K562 (cell line): Measurements from ENCODE around the gene METTL8. TPM values are rescaled to one million over a fixed set of nuclear protein-coding genes. Genes with fewer than 3 reads are reported as not detected.

Experiments used
- FOXA3 ChIP-seq, 2 experiments: fragments of 450-650 bp in 1 of 2; sonication (generic) in 1 of 2; formaldehyde crosslinking; IDR thresholded peaks in 1 of 2; conservative IDR thresholded peaks in 1 of 2; 2 replicates each; pipeline versions ENCODE4 v1.4.0 to v1.8.0; 2020 to 2022; ENCODE audit warnings: mild to moderate bottlenecking in 2 of 2, missing genetic modification reagents in 1 of 2
- FOXK2 ChIP-seq, 2 experiments: fragments of 450-650 bp; IDR thresholded peaks in 1 of 2; conservative IDR thresholded peaks in 1 of 2; 2 replicates each; pipeline ENCODE4 v1.6.1; 2016; ENCODE audit warnings: low read depth in 2 of 2, mild to moderate bottlenecking in 1 of 2
- HOXB6 ChIP-seq: fragments of 250-450 bp; sonication (Bioruptor Pico); IDR thresholded peaks from 2 replicates; pipeline ENCODE4 v1.5.1; 2022; ENCODE audit warnings: mild to moderate bottlenecking, borderline replicate concordance
- MTA3 ChIP-seq: fragments of 450-650 bp; formaldehyde crosslinking; IDR thresholded peaks from 2 replicates; pipeline ENCODE4 v1.6.1; 2017; ENCODE audit warnings: mild to moderate bottlenecking, borderline replicate concordance
- NRF1 ChIP-seq, 2 experiments: fragments of 450-650 bp; IDR thresholded peaks in 1 of 2; conservative IDR thresholded peaks in 1 of 2; 2 replicates each; pipeline ENCODE4 v1.6.1; 2014; ENCODE audit warnings: mild to moderate bottlenecking in 2 of 2
- RFX7 ChIP-seq: fragments of 250-450 bp; sonication (Bioruptor Pico); IDR thresholded peaks from 2 replicates; pipeline ENCODE4 v1.5.1; 2021; ENCODE audit warnings: mild to moderate bottlenecking
- ZNF311 ChIP-seq: fragments of 250-450 bp; sonication (Bioruptor Pico); IDR thresholded peaks from 2 replicates; pipeline ENCODE4 v1.4.0; 2020; ENCODE audit warnings: mild to moderate bottlenecking, moderate library complexity
- polyA plus RNA-seq, 8 experiments: library from polyadenylated mRNA; depleted of rRNA in 4 of 8; stranded (reverse) in 5 of 8; unstranded in 3 of 8; fragments of >200 nt; fragmentation: Nextera tagmentation in 2 of 8; fragmentation: Illumina TruSeq in 1 of 8; extraction: Ambion mirVana in 2 of 8; extraction: Trizol in 1 of 8; gene quantifications; 2 replicates each; pipeline versions ENCODE4 v1.2.1 to v1.2.3, GENCODE V29; 2011 to 2014; ENCODE audit warnings: inconsistent platforms in 1 of 8, missing spikeins in 1 of 8
- total RNA-seq, 7 experiments: library from RNA; depleted of rRNA in 6 of 7; stranded (reverse); fragments of >200 nt in 6 of 7; fragmentation: Illumina TruSeq in 2 of 7; extraction: Trizol in 2 of 7; gene quantifications; 2 replicates each; pipeline versions ENCODE4 v1.2.1 to v1.2.3, GENCODE V29; 2011 to 2021; ENCODE audit warnings: low replicate concordance in 1 of 7
- TF ChIP-seq, protein P1 (sequence below): fragments of 250-450 bp; sonication (Bioruptor Pico); IDR thresholded peaks from 2 replicates; pipeline ENCODE4 v1.5.0; 2021; ENCODE audit warnings: mild to moderate bottlenecking, moderate library complexity
- TF ChIP-seq, protein P2 (sequence below): fragments of 450-650 bp; IDR thresholded peaks from 2 replicates; pipeline ENCODE4 v1.6.1; 2016; ENCODE audit warnings: borderline replicate concordance
- TF ChIP-seq, protein P3 (sequence below): sonication (generic); formaldehyde crosslinking; IDR thresholded peaks from 2 replicates; pipeline ENCODE4 v1.8.0; 2022; ENCODE audit warnings: mild to moderate bottlenecking, missing genetic modification reagents, borderline replicate concordance

The METTL8 gene
- total and polyA plus RNA-seq, 9 of the 15 experiments (the other 6 are each of a cell fraction or from before 2014, with no cell fraction given): 12.9 to 52.6 (median 33.7) TPM

DNA sequence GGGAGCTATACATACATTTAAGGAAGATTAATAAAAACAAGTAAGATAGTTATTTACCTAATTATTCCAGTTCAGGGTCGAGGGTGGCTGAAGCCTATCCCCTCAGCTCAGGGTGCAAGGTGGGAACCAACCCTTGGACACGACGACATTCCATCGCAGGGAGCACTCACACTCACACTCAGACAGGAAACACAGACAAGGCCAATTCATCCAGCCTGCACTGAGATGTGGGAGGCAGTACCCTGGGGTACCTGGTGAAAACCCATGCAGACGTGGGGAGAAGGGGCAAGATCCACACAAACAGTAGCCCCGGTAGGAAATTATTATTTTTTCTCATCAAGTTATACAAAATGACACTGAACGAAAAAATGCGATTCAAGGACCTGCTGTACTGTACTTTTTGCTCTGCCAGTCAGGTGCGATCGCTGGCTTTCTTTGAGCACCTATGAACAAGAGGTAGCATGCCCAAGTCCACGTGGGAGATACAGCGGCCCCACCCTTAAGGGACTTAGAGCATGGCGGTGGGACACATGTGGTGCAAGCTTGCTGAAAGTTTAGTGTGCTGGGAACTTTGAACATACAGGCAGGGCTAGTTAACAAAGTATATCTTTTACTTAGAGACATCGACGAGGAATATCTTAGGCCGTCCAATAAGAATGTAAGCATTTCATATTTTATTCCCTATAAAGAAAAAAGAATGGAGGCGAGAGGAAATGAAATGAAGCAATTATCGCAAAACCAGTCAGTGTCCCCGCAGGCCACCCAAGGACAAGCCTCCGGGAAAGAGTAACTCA is 624 bp downstream of the METTL8 start (continued):
- TF ChIP-seq, protein P1, sequence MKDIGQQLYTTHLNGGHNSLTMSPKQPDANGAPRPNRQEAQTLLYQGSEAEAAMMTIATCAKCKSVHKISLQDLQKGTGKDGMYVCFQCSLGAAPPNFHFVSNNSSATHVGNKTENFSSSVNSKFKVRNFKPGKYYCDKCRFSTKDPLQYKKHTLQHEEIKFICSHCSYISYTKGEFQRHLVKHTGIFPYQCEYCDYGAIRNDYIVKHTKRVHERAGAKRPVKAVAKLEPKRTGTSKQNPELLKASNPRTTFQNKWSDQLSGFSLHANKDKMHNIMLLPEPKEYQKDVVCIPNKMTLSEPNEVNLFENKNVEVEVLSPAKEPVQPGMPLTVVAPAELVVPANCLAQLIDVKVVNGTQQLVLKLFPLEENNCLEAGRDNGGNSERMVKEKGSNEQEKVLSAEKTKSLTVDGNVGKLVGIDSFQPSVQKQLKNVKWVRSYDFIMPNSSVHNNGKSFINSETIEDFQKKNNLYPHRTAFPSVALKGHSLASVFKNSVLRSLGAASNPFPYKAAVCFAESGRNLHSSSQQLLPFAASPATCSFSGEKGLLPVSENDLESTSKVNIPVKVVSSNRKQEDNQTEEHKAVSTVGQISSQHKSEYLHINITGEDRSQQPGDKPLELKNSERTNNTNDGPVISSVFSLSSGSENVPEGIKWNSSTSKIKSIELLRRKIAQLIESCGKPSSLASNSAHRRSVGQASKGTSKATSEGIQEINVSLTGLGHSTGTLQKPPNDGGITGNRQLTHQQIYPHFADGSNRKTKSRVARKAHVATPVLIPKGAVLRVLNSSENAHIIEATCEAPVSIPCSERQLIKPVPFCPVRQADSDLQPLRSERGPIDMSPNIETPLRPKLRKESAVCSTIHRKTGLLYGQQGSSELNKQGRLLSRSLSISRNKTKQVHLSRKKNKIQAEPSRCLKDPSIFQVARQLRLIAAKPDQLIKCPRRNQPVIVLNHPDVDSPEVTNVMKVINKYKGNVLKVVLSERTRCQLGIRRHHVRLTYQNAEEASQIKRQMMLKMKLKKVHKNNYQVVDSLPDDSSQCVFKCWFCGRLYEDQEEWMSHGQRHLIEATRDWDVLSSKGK: no peak
- TF ChIP-seq, protein P2, sequence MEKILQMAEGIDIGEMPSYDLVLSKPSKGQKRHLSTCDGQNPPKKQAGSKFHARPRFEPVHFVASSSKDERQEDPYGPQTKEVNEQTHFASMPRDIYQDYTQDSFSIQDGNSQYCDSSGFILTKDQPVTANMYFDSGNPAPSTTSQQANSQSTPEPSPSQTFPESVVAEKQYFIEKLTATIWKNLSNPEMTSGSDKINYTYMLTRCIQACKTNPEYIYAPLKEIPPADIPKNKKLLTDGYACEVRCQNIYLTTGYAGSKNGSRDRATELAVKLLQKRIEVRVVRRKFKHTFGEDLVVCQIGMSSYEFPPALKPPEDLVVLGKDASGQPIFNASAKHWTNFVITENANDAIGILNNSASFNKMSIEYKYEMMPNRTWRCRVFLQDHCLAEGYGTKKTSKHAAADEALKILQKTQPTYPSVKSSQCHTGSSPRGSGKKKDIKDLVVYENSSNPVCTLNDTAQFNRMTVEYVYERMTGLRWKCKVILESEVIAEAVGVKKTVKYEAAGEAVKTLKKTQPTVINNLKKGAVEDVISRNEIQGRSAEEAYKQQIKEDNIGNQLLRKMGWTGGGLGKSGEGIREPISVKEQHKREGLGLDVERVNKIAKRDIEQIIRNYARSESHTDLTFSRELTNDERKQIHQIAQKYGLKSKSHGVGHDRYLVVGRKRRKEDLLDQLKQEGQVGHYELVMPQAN: peak; percentile 92
- no peak for TF ChIP-seq MTA3
- no peak for TF ChIP-seq NRF1 (conservative IDR thresholded peaks at IDR 0.05 in 1 of 2, IDR thresholded peaks at IDR 0.05 in 1 of 2)
- no peak for TF ChIP-seq RFX7 (CRISPR knock-in tag)
- peak in 1 of 2 experiments; percentile 52; a peak in 1 of 4 replicates for TF ChIP-seq FOXA3 (CRISPR knock-in tag; conservative IDR thresholded peaks at IDR 0.05 in 1 of 2, IDR thresholded peaks at IDR 0.05 in 1 of 2)
- TF ChIP-seq, protein P3, sequence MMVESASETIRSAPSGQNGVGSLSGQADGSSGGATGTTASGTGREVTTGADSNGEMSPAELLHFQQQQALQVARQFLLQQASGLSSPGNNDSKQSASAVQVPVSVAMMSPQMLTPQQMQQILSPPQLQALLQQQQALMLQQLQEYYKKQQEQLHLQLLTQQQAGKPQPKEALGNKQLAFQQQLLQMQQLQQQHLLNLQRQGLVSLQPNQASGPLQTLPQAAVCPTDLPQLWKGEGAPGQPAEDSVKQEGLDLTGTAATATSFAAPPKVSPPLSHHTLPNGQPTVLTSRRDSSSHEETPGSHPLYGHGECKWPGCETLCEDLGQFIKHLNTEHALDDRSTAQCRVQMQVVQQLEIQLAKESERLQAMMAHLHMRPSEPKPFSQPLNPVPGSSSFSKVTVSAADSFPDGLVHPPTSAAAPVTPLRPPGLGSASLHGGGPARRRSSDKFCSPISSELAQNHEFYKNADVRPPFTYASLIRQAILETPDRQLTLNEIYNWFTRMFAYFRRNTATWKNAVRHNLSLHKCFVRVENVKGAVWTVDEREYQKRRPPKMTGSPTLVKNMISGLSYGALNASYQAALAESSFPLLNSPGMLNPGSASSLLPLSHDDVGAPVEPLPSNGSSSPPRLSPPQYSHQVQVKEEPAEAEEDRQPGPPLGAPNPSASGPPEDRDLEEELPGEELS (CRISPR knock-in tag): 0 out of 2 replicates have a peak, but pooled peaks have one; percentile 9
- TF ChIP-seq HOXB6 (CRISPR knock-in tag): no peak
- no peak for TF ChIP-seq ZNF311
- 0 out of 4 replicates have a peak, but pooled peaks of 1 of the 2 experiments have one; percentile 8 for TF ChIP-seq FOXK2 (conservative IDR thresholded peaks at IDR 0.05 in 1 of 2, IDR thresholded peaks at IDR 0.05 in 1 of 2; ENCODE audit: low read depth in 2 of 2)
